K562 (cell line): ENCODE results near the gene GP1BB. TPM values are rescaled to one million over a fixed set of nuclear protein-coding genes. Genes with fewer than 3 reads are reported as not detected.
A peak's percentile ranks its signal among the peaks of the same experiment; 100 is the strongest.

ENCODE experiments used
- ATAC-seq: fragments of 200-7000 bp; cut with Tn5 transposase; 3 replicates; pipeline ENCODE4 v1.9.1; 2020; ENCODE audit warnings: moderate library complexity
- BruUV-seq: library from RNA; stranded (reverse); fragments of 400-500 nt; replicated peaks from 2 replicates; lab custom pipeline; 2021; lab: Mats Ljungman, UMichigan
- CTCF ChIA-PET: fragments of 300-600 bp; formaldehyde crosslinking; extraction: SDS; loops from one replicate; lab custom pipeline; 2021; ENCODE audit warnings: low intra/inter-chr PET ratio; lab: Yijun Ruan, JAX
- POLR2A ChIA-PET: fragments of 300-600, 350-650 bp; sonication (Branson Sonifier 250); formaldehyde crosslinking; extraction: SDS; loops from one replicate; lab custom pipeline; 2021; ENCODE audit warnings: antibody characterized with exemption, inconsistent platforms; lab: Yijun Ruan, JAX
- DNase-seq, 4 experiments: peaks; one replicate each; pipeline versions ENCODE4 v3.0.0 to v3.0.0-alpha.2; 2011 to 2018; ENCODE audit warnings: low spot score in 3 of 4, mixed read lengths in 3 of 4; ENCODE audit errors: extremely low read depth in 1 of 4
- FAIRE-seq: peaks from 2 replicates; lab custom pipeline; 2011; peaks lifted over from hg19 to GRCh38; lab: Jason Lieb, UNC
- H2AFZ ChIP-seq: 2 replicates; pipeline ENCODE4 v1.6.0; 2011; ENCODE audit warnings: low read depth, low read length, control low read depth, inconsistent platforms
- H3K27ac ChIP-seq: fragments of 200-600 bp; 3 replicates; pipeline ENCODE4 v1.8.0; 2011; ENCODE audit warnings: low read depth, mild to moderate bottlenecking, control low read depth, inconsistent platforms, low read length, moderate library complexity, mixed read lengths; ENCODE audit errors: extremely low read depth
- H3K27me3 ChIP-seq, 2 experiments: fragments of 300-600 bp in 1 of 2; 2 replicates in 1 of 2; 3 replicates in 1 of 2; pipeline versions ENCODE4 v1.6.0 to v1.8.0; 2011; ENCODE audit warnings: inconsistent platforms in 2 of 2, low read length in 2 of 2, mild to moderate bottlenecking in 1 of 2, mixed read lengths in 1 of 2, moderate library complexity in 1 of 2; ENCODE audit not compliant: control insufficient read depth in 2 of 2, insufficient read depth in 2 of 2
- H3K36me3 ChIP-seq: fragments of 300-600 bp; 3 replicates; pipeline ENCODE4 v1.8.0; 2011; ENCODE audit warnings: mild to moderate bottlenecking, low read length, inconsistent platforms; ENCODE audit not compliant: control insufficient read depth, insufficient read depth
- H3K4me1 ChIP-seq, 2 experiments: fragments of 200-600 bp in 1 of 2; replicated peaks in 1 of 2; 2 replicates in 1 of 2; 3 replicates in 1 of 2; pipeline versions ENCODE4 v1.5.1 to v1.8.0; 2011; ENCODE audit warnings: inconsistent platforms in 2 of 2, low read length in 2 of 2, mild to moderate bottlenecking in 1 of 2, mixed read lengths in 1 of 2, moderate library complexity in 1 of 2; ENCODE audit not compliant: control insufficient read depth in 2 of 2, insufficient read depth in 2 of 2
- H3K4me2 ChIP-seq: 2 replicates; pipeline ENCODE4 v1.6.1; 2011; ENCODE audit warnings: low read length, control low read depth, inconsistent platforms, mixed read lengths; ENCODE audit not compliant: insufficient read depth
- H3K4me3 ChIP-seq: fragments of 200-600 bp; sonication (generic), shearing (Covaris generic); 2 replicates; pipeline ENCODE4 v1.5.1; 2016; ENCODE audit warnings: control low read depth, inconsistent platforms
- H3K79me2 ChIP-seq: fragments of 200-600 bp; 3 replicates; pipeline ENCODE4 v1.8.0; 2011; ENCODE audit warnings: low read length, inconsistent platforms; ENCODE audit not compliant: control insufficient read depth, insufficient read depth
- H3K9ac ChIP-seq, 2 experiments: 2 replicates each; pipeline versions ENCODE4 v1.6.0 to v1.6.1; 2011; ENCODE audit warnings: low read depth in 2 of 2, low read length in 2 of 2, control low read depth in 1 of 2, inconsistent platforms in 1 of 2, mild to moderate bottlenecking in 1 of 2, mixed read lengths in 1 of 2; ENCODE audit not compliant: insufficient read depth in 1 of 2
- H3K9me1 ChIP-seq: one replicate; pipeline ENCODE4 v1.6.0; 2011; ENCODE audit warnings: inconsistent platforms, mild to moderate bottlenecking, low read length, moderate library complexity; ENCODE audit not compliant: control insufficient read depth, insufficient read depth
- H3K9me3 ChIP-seq: replicated peaks from 2 replicates; pipeline ENCODE4 v1.5.1; 2011; ENCODE audit warnings: low read depth, low read length, inconsistent platforms; ENCODE audit not compliant: control insufficient read depth, insufficient read depth
- H4K20me1 ChIP-seq: replicated peaks from 2 replicates; pipeline ENCODE4 v1.6.1; 2011; ENCODE audit warnings: low read length, inconsistent platforms, mixed read lengths; ENCODE audit not compliant: control insufficient read depth, insufficient read depth
- ARID2 ChIP-seq: fragments of 450-650 bp; IDR thresholded peaks from 2 replicates; pipeline ENCODE4 v1.6.1; 2017; ENCODE audit warnings: antibody characterized with exemption, mild to moderate bottlenecking
- BCLAF1 ChIP-seq, 2 experiments: fragments of 450-650 bp in 1 of 2; IDR thresholded peaks; 2 replicates each; pipeline ENCODE4 v1.6.1; 2011 to 2017; ENCODE audit warnings: low read depth in 2 of 2, antibody characterized with exemption in 1 of 2, borderline replicate concordance in 1 of 2, low read length in 1 of 2, mild to moderate bottlenecking in 1 of 2, mixed read lengths in 1 of 2; ENCODE audit not compliant: control insufficient read depth in 1 of 2
- BRD4 ChIP-seq: fragments of 200-600 bp; sonication (generic); IDR thresholded peaks from 2 replicates; pipeline ENCODE4 v1.6.1; 2017; ENCODE audit warnings: inconsistent platforms
- CEBPB ChIP-seq: fragments of 450-650 bp; IDR thresholded peaks from 2 replicates; pipeline ENCODE4 v1.6.1; 2016; ENCODE audit warnings: missing genetic modification characterization, missing compliant biosample characterization
- FOXA1 ChIP-seq: fragments of 450-650 bp; IDR thresholded peaks from 2 replicates; pipeline ENCODE4 v1.6.1; 2016; ENCODE audit warnings: mild to moderate bottlenecking, borderline replicate concordance
- GTF3C2 ChIP-seq: IDR thresholded peaks from 3 replicates; pipeline ENCODE4 v1.6.1; 2011; ENCODE audit warnings: borderline replicate concordance, mild to moderate bottlenecking, moderate library complexity; ENCODE audit not compliant: insufficient read length; ENCODE audit errors: extremely low read depth
- NR1H2 ChIP-seq: sonication (generic); formaldehyde crosslinking; IDR thresholded peaks from 2 replicates; pipeline ENCODE4 v1.4.0; 2020; ENCODE audit warnings: mild to moderate bottlenecking, missing genetic modification reagents
- RFX5 ChIP-seq: IDR thresholded peaks from 2 replicates; pipeline ENCODE4 v1.6.1; 2011; ENCODE audit warnings: low read depth, mild to moderate bottlenecking, improper control_type of control experiment, low read length
- TAF1 ChIP-seq: IDR thresholded peaks from 2 replicates; pipeline ENCODE4 v1.6.1; 2011; ENCODE audit warnings: mild to moderate bottlenecking, low read length, moderate library complexity; ENCODE audit not compliant: insufficient read depth, control insufficient read depth, severe bottlenecking; ENCODE audit errors: extremely low read depth
- TEAD2 ChIP-seq: fragments of 450-650 bp; IDR thresholded peaks from 2 replicates; pipeline ENCODE4 v1.6.1; 2016; ENCODE audit warnings: missing genetic modification characterization, control low read depth, missing compliant biosample characterization
- ZC3H4 ChIP-seq: sonication (generic); formaldehyde crosslinking; IDR thresholded peaks from 2 replicates; pipeline ENCODE4 v1.9.0; 2021; ENCODE audit warnings: missing genetic modification reagents, borderline replicate concordance
- ZC3H8 ChIP-seq: fragments of 450-650 bp; IDR thresholded peaks from 2 replicates; pipeline ENCODE4 v1.6.1; 2017
- ZNF282 ChIP-seq: sonication (generic); formaldehyde crosslinking; IDR thresholded peaks from 2 replicates; pipeline ENCODE4 v1.8.1; 2023; ENCODE audit warnings: missing genetic modification reagents
- ZNF324 ChIP-seq: fragments of 250-450 bp; sonication (Bioruptor Pico); IDR thresholded peaks from 2 replicates; pipeline ENCODE4 v1.4.0; 2020; ENCODE audit warnings: mild to moderate bottlenecking
- ZNF740 ChIP-seq, 3 experiments: fragments of 200-800 bp in 1 of 3; sonication (Bioruptor generic) in 1 of 3; sonication (generic) in 1 of 3; formaldehyde crosslinking in 1 of 3; IDR thresholded peaks; 2 replicates each; pipeline versions ENCODE4 v1.6.1 to v1.8.0; 2016 to 2022; ENCODE audit warnings: mild to moderate bottlenecking in 2 of 3, missing compliant biosample characterization in 2 of 3, missing genetic modification characterization in 2 of 3, missing genetic modification reagents in 1 of 3
- WGBS: fragments of 100-300 bp; shearing (Covaris generic); methylation state at CpG from one replicate; pipeline ENCODE4 v1.1.6; 2016; ENCODE audit warnings: low coverage, mixed read lengths; ENCODE audit not compliant: insufficient coverage; ENCODE audit errors: missing lambda C conversion rate; 5-methylcytosine and 5-hydroxymethylcytosine counted together
- in situ Hi-C: fragments of 300-500 bp; cut with MboI; formaldehyde crosslinking; loops from 4 replicates; pipeline ENCODE4 v1.15.0; 2018; ENCODE audit warnings: inconsistent platforms, mixed read lengths
- intact Hi-C: fragments of 100-400 bp; cut with micrococcal nuclease; formaldehyde crosslinking; loops from 2 replicates; pipeline ENCODE4 v1.14.2; 2022
- polyA plus RNA-seq, 8 experiments: library from polyadenylated mRNA; depleted of rRNA in 4 of 8; stranded (reverse) in 5 of 8; unstranded in 3 of 8; fragments of >200 nt; fragmentation: Nextera tagmentation in 2 of 8; fragmentation: Illumina TruSeq in 1 of 8; extraction: Ambion mirVana in 2 of 8; extraction: Trizol in 1 of 8; gene quantifications; 2 replicates each; pipeline versions ENCODE4 v1.2.1 to v1.2.3, GENCODE V29; 2011 to 2014; ENCODE audit warnings: inconsistent platforms in 1 of 8, missing spikeins in 1 of 8
- total RNA-seq, 7 experiments: library from RNA; depleted of rRNA in 6 of 7; stranded (reverse); fragments of >200 nt in 6 of 7; fragmentation: Illumina TruSeq in 2 of 7; extraction: Trizol in 2 of 7; gene quantifications; 2 replicates each; pipeline versions ENCODE4 v1.2.1 to v1.2.3, GENCODE V29; 2011 to 2021; ENCODE audit warnings: low replicate concordance in 1 of 7

GP1BB gene
- total and polyA plus RNA-seq, 9 of the 15 experiments (the other 6 are each of a cell fraction or from before 2014, with no cell fraction given), result 0.69 to 162 (median 2.8) TPM

GRCh38 chr22:19722982-19723231 is 432 bp upstream of the GP1BB start:
- 0 out of 2 replicates have a peak, but pooled peaks cover 2% of the 10 kb centered on the region for H3K9me3 ChIP-seq
- WGBS, result 4% methylated on average over 15 of the region's 15 CpGs
- peaks cover 49% of the 10 kb centered on the region for H3K79me2 ChIP-seq
- FAIRE-seq, result no peak
- peak overlapping the region; percentile 76 for H2AFZ ChIP-seq
- peak overlapping the region; percentile 70 to 98 for H3K9ac ChIP-seq
- peak; percentile 16 for ATAC-seq
- H3K4me1 ChIP-seq, result peaks cover 54 to 90% of the 10 kb centered on the region in 2 experiments
- H3K4me3 ChIP-seq, result peak overlapping the region; percentile 55; the same call in 1 of the 2 replicates
- no peak for DNase-seq
- no TSS peak for BruUV-seq
- peaks cover 40% of the 10 kb centered on the region for H3K36me3 ChIP-seq
- CTCF ChIA-PET, result interaction anchor here (0.7 to 1.2 kb wide), 5 partner anchors 44 to 290 kb away, joined by 3 to 5 read pairs (median 4); no protein-coding TSS in a partner anchor
- no peaks in the 10 kb centered on the region; a peak in 1 of 5 replicates for H3K27me3 ChIP-seq
- peak overlapping the region; percentile 80 for H3K4me2 ChIP-seq
- in situ Hi-C loops, result loop anchor here (10.0 kb wide), 1 partner anchor 392 kb away; the partner anchor contains the start of genes RANBP1 and TRMT2A
- H4K20me1 ChIP-seq, result peaks cover 42% of the 10 kb centered on the region
- POLR2A ChIA-PET, result interaction anchor here (0.6 to 2.8 kb wide), 9 partner anchors 19 to 723 kb away, joined by 3 to 20 read pairs (median 4); partner anchors contain the start of gene TRMT2A
- peaks cover 29% of the 10 kb centered on the region for H3K9me1 ChIP-seq
- H3K27ac ChIP-seq, result peak overlapping the region; percentile 88
- intact Hi-C loops, result loop anchor here (2.0 to 5.0 kb wide), 2 partner anchors 132 to 426 kb away; partner anchors contain the start of genes GNB1L and RTL10
- TF ChIP-seq NR1H2, result no peak
- TF ChIP-seq CEBPB (tag), result no peak
- no peak for TF ChIP-seq ZNF282 (CRISPR knock-in tag)
- TF ChIP-seq ZNF740 (CRISPR knock-in tag; IDR thresholded peaks at IDR 0.05), result no peak
- peak in 1 of 2 experiments; percentile 82; a peak in 2 of 4 replicates for TF ChIP-seq ZNF740 (tag; IDR thresholded peaks at IDR 0.05)
- TF ChIP-seq ZC3H4 (CRISPR knock-in tag), result no peak
- no peak for TF ChIP-seq TAF1
- TF ChIP-seq ZNF324 (CRISPR knock-in tag), result no peak
- no peak for TF ChIP-seq BCLAF1 (IDR thresholded peaks at IDR 0.05; ENCODE audit: borderline replicate concordance in 1 of 2, control insufficient read depth in 1 of 2, low read depth in 2 of 2, low read length in 1 of 2)
- TF ChIP-seq RFX5, result no peak
- TF ChIP-seq ZC3H8, result no peak; the same call in 1 of the 2 replicates
- TF ChIP-seq GTF3C2, result no peak
- no peak for TF ChIP-seq FOXA1
- no peak for TF ChIP-seq BRD4
- 0 out of 2 replicates have a peak, but pooled peaks have one; percentile 53 for TF ChIP-seq ARID2
- no peak for TF ChIP-seq TEAD2 (tag)
